Fibroblast of lung (primary cell): Measurements from ENCODE around the gene SEC24D. TPM values are rescaled to one million over a fixed set of nuclear protein-coding genes. Genes with fewer than 3 reads are reported as not detected.
"Not testable (repeated sequence)": the region's sequence is repeated elsewhere in the genome, so short reads cannot be mapped to it uniquely, and the experiment has no call there.

Experiments used
- DNase-seq, 2 donors: peaks; one replicate each; pipeline versions ENCODE4 v3.0.0 to v3.0.0-alpha.2; 2010; ENCODE audit warnings: low read depth in 2 of 2
- H2AFZ ChIP-seq: 2 replicates; pipeline ENCODE4 v1.5.1; 2012; ENCODE audit warnings: low read length, control low read depth, inconsistent platforms
- H3K27ac ChIP-seq: 2 replicates; pipeline ENCODE4 v1.5.1; 2011; ENCODE audit warnings: low read length, control low read depth; ENCODE audit not compliant: insufficient read depth
- H3K27me3 ChIP-seq: 2 replicates; pipeline ENCODE4 v1.5.1; 2011; ENCODE audit warnings: mild to moderate bottlenecking, low read length; ENCODE audit not compliant: control insufficient read depth, insufficient read depth
- H3K36me3 ChIP-seq: 2 replicates; pipeline ENCODE4 v1.5.1; 2011; ENCODE audit warnings: low read length; ENCODE audit not compliant: control insufficient read depth, insufficient read depth
- H3K4me1 ChIP-seq: 2 replicates; pipeline ENCODE4 v1.5.1; 2011; ENCODE audit warnings: low read length; ENCODE audit not compliant: control insufficient read depth, insufficient read depth; ENCODE audit errors: extremely low read depth
- H3K4me2 ChIP-seq: 2 replicates; pipeline ENCODE4 v1.5.1; 2011; ENCODE audit warnings: low read length, control low read depth; ENCODE audit not compliant: insufficient read depth; ENCODE audit errors: extremely low read depth
- H3K4me3 ChIP-seq, 4 experiments: fragments of 200-600 bp in 1 of 4; sonication (generic) in 1 of 4; replicated peaks in 1 of 4; 2 replicates each; pipeline ENCODE4 v1.5.1; 2011 to 2016; ENCODE audit warnings: low read length in 4 of 4, low read depth in 3 of 4, mild to moderate bottlenecking in 3 of 4, control low read depth in 2 of 4, inconsistent platforms in 1 of 4, mixed read lengths in 1 of 4; ENCODE audit not compliant: insufficient read depth in 1 of 4; ENCODE audit errors: control extremely low read depth in 1 of 4
- H3K79me2 ChIP-seq: 2 replicates; pipeline ENCODE4 v1.5.1; 2012; ENCODE audit warnings: mild to moderate bottlenecking, low read length, inconsistent platforms; ENCODE audit not compliant: control insufficient read depth, insufficient read depth
- H3K9ac ChIP-seq: 2 replicates; pipeline ENCODE4 v1.5.1; 2011; ENCODE audit warnings: mild to moderate bottlenecking, low read length, control low read depth; ENCODE audit not compliant: insufficient read depth
- H3K9me3 ChIP-seq: 2 replicates; pipeline ENCODE4 v1.5.1; 2012; ENCODE audit warnings: low read depth, low read length; ENCODE audit not compliant: control insufficient read depth, insufficient read depth
- H4K20me1 ChIP-seq: 2 replicates; pipeline ENCODE4 v1.5.1; 2011; ENCODE audit warnings: low read length; ENCODE audit not compliant: control insufficient read depth, insufficient read depth; ENCODE audit errors: extremely low read depth
- EZH2 ChIP-seq: IDR thresholded peaks from 2 replicates; pipeline ENCODE4 v1.5.1; 2012; ENCODE audit warnings: low read length, control low read depth, mild to moderate bottlenecking; ENCODE audit errors: missing control alignments
- polyA plus RNA-seq, 2 donors: library from polyadenylated mRNA; depleted of rRNA in 1 of 2; stranded (reverse) in 1 of 2; unstranded in 1 of 2; fragments of >200 nt; gene quantifications; 2 replicates each; pipeline ENCODE4 v1.2.1, GENCODE V29; 2011 to 2012; ENCODE audit warnings: missing spikeins in 1 of 2
- total RNA-seq: library from RNA; depleted of rRNA; stranded (reverse); fragments of >200 nt; gene quantifications from 2 replicates; pipeline ENCODE4 v1.2.1, GENCODE V29; 2014
- TF ChIP-seq, protein P1 (sequence below), 2 donors: IDR thresholded peaks in 1 of 2; conservative IDR thresholded peaks in 1 of 2; 1 replicate in 1 of 2; 2 replicates in 1 of 2; pipeline ENCODE4 v1.5.1; 2011 to 2012; ENCODE audit warnings: low read length in 2 of 2, control low read depth in 1 of 2, inconsistent platforms in 1 of 2, low read depth in 1 of 2, mild to moderate bottlenecking in 1 of 2

Gene SEC24D
- total and polyA plus RNA-seq, 2 donors (not counting 1 experiment from before 2014, with no cell fraction given), result 64.6 to 105 TPM

DNA sequence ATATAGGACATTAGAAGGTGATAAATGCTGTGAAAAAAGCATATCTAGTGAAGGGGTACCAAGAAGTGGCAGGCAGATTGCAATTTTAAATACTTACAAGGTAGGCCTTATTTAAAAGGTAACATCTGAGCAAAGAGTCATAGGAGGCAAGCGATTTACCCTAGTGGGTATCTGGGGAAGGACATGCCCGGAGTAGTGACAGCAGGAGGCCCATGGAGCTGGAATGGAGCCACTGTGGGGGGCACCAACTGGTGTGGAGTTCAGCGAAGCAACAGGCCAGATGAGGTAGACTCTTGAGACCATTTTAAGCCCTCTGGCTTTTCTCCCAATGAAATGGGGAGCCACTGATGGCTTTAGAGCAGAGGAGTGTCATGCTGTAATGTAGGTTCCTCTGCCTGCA, 37.3 kb downstream of the SEC24D start:
- H3K4me1 ChIP-seq, result no peaks in the 10 kb centered on the region
- peaks cover 31% of the 10 kb centered on the region for H3K79me2 ChIP-seq
- H4K20me1 ChIP-seq, result no peaks in the 10 kb centered on the region
- H3K4me3 ChIP-seq, result no peak overlapping the region
- H3K36me3 ChIP-seq, result peaks cover 27% of the 10 kb centered on the region
- H3K27me3 ChIP-seq, result no peaks in the 10 kb centered on the region
- TF ChIP-seq EZH2, result no peak
- TF ChIP-seq, protein P1, sequence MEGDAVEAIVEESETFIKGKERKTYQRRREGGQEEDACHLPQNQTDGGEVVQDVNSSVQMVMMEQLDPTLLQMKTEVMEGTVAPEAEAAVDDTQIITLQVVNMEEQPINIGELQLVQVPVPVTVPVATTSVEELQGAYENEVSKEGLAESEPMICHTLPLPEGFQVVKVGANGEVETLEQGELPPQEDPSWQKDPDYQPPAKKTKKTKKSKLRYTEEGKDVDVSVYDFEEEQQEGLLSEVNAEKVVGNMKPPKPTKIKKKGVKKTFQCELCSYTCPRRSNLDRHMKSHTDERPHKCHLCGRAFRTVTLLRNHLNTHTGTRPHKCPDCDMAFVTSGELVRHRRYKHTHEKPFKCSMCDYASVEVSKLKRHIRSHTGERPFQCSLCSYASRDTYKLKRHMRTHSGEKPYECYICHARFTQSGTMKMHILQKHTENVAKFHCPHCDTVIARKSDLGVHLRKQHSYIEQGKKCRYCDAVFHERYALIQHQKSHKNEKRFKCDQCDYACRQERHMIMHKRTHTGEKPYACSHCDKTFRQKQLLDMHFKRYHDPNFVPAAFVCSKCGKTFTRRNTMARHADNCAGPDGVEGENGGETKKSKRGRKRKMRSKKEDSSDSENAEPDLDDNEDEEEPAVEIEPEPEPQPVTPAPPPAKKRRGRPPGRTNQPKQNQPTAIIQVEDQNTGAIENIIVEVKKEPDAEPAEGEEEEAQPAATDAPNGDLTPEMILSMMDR (conservative IDR thresholded peaks at IDR 0.05 in 1 of 2, IDR thresholded peaks at IDR 0.05 in 1 of 2; ENCODE audit: low read depth in 1 of 2, low read length in 2 of 2), result peak in 1 of 2 donors; percentile 4
- no peak overlapping the region for H3K27ac ChIP-seq
- H3K4me2 ChIP-seq, result no peak overlapping the region
- no peak overlapping the region for H3K9ac ChIP-seq
- no peak overlapping the region for H2AFZ ChIP-seq
- H3K9me3 ChIP-seq, result no peaks in the 10 kb centered on the region
- no peak for DNase-seq

DNA sequence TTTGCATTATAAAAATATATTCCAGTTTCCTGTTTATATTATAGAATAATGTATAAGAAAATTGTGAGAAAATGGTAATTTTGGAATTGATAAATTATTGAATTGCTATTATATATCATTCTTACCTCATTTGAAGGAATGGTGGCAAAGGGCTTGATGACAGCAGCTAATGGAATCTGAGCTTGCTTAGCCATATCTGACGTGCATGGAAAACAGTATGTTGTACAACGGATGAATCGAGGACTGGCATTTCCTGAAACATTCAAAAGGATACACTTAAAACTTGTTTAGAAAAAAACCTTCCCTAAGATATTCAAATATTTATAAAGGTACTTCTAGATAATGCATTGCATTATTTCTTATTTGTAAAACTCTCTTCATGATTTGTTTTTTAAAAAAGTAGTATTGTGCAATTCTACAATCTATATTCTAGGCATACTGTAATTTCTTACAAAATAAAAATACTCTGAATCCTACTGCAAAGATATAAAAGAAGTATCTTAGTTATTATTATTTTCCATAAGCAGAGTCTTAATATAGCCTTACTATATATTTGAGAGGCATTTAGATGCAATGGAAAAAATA, 38.3 kb downstream of the SEC24D start:
- no peak overlapping the region for H3K4me3 ChIP-seq
- no peaks in the 10 kb centered on the region for H3K9me3 ChIP-seq
- no peak overlapping the region for H2AFZ ChIP-seq
- no peak overlapping the region for H3K4me2 ChIP-seq
- H3K4me1 ChIP-seq, result no peaks in the 10 kb centered on the region
- H3K27ac ChIP-seq, result no peak overlapping the region
- no peaks in the 10 kb centered on the region for H4K20me1 ChIP-seq
- no peak overlapping the region for H3K9ac ChIP-seq
- H3K36me3 ChIP-seq, result peaks cover 31% of the 10 kb centered on the region
- TF ChIP-seq EZH2, result no peak
- TF ChIP-seq, protein P1 (conservative IDR thresholded peaks at IDR 0.05 in 1 of 2, IDR thresholded peaks at IDR 0.05 in 1 of 2; ENCODE audit: low read depth in 1 of 2, low read length in 2 of 2), result no peak
- H3K79me2 ChIP-seq, result peaks cover 30% of the 10 kb centered on the region
- no peaks in the 10 kb centered on the region for H3K27me3 ChIP-seq
- DNase-seq, result peak; percentile 55 to 60

GRCh38 chr4:118791690-118792446, 44.1 kb downstream of the SEC24D start:
- not testable (repeated sequence) for H3K9me3 ChIP-seq, H3K4me1 ChIP-seq, DNase-seq, H3K4me2 ChIP-seq, H3K9ac ChIP-seq, H4K20me1 ChIP-seq, H3K4me3 ChIP-seq, H3K27me3 ChIP-seq, H2AFZ ChIP-seq, H3K27ac ChIP-seq
- Histone ChIP-seq H3K79me2 (peaks cover 28% of the 10 kb centered on the region), H3K36me3 (peaks cover 15% of the 10 kb centered on the region)
